WTC11 (cell line): ENCODE measurements around the gene LRRC4B.

Experiments
- GABPB1 ChIP-seq: sonication (generic); formaldehyde crosslinking; IDR thresholded peaks from 2 replicates; pipeline ENCODE4 v1.8.1; 2023; ENCODE audit warnings: mild to moderate bottlenecking, missing genetic modification reagents
- MYBL2 ChIP-seq: sonication (generic); formaldehyde crosslinking; IDR thresholded peaks from 2 replicates; pipeline ENCODE4 v1.8.1; 2023; ENCODE audit warnings: mild to moderate bottlenecking, moderate library complexity, missing genetic modification reagents
- NFYB ChIP-seq: sonication (generic); formaldehyde crosslinking; conservative IDR thresholded peaks from 2 replicates; pipeline ENCODE4 v1.8.0; 2022; ENCODE audit warnings: low read depth, missing genetic modification reagents
- NR1H2 ChIP-seq: sonication (generic); formaldehyde crosslinking; IDR thresholded peaks from 2 replicates; pipeline ENCODE4 v1.9.0; 2021; ENCODE audit warnings: mild to moderate bottlenecking, moderate library complexity, missing genetic modification reagents
- ZBTB21 ChIP-seq: sonication (generic); formaldehyde crosslinking; IDR thresholded peaks from 2 replicates; pipeline ENCODE4 v1.8.1; 2023; ENCODE audit warnings: mild to moderate bottlenecking, missing genetic modification reagents, borderline replicate concordance
- TF ChIP-seq, protein P1 (sequence below): fragments of 200-600 bp; IDR thresholded peaks from 2 replicates; pipeline ENCODE4 v1.8.0; 2022; ENCODE audit warnings: antibody characterized with exemption
- TF ChIP-seq, protein P2 (sequence below): fragments of 250-450 bp; sonication (Bioruptor Pico); IDR thresholded peaks from 2 replicates; pipeline ENCODE4 v1.9.0; 2021; ENCODE audit warnings: moderate library complexity, mild to moderate bottlenecking, inconsistent platforms, borderline replicate concordance
- TF ChIP-seq, protein P3 (sequence below): sonication (generic); formaldehyde crosslinking; IDR thresholded peaks from 2 replicates; pipeline ENCODE4 v1.8.0; 2022; ENCODE audit warnings: mild to moderate bottlenecking, missing genetic modification reagents
- TF ChIP-seq, protein P4 (sequence below): sonication (generic); formaldehyde crosslinking; IDR thresholded peaks from 2 replicates; pipeline ENCODE4 v1.8.0; 2022; ENCODE audit warnings: mild to moderate bottlenecking, missing genetic modification reagents
- TF ChIP-seq, protein P5 (sequence below): sonication (generic); formaldehyde crosslinking; IDR thresholded peaks from 2 replicates; pipeline ENCODE4 v1.8.1; 2023; ENCODE audit warnings: mild to moderate bottlenecking, moderate library complexity, missing genetic modification reagents
- TF ChIP-seq, protein P6 (sequence below): sonication (generic); formaldehyde crosslinking; IDR thresholded peaks from 2 replicates; pipeline ENCODE4 v1.8.1; 2022; ENCODE audit warnings: low read depth, mild to moderate bottlenecking, moderate library complexity, missing genetic modification reagents, borderline replicate concordance

DNA sequence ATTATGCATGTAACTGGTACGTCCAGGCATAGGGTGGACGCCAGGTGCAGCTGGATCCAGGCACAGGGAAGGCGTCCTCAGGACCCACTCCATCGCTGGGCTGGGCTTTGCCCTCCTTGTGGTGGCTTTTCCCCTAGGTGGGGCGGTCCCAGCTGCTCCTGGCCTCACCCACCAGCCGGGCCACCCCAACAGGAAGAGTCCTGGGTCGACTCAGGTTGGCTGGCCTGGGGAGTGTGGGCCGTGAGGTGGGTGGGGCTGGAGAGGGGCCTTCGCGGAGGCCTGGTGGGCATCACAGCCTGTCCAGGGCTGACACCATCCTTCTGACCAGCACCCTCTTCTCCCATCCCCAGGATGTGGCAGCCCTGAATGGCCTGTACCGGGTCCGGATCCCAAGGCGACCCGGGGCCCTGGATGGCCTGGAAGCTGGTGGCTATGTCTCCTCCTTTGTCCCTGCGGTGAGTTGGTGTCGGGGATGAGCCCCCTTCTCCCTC is 88.4 kb downstream of the LRRC4B start:
- TF ChIP-seq, protein P1, sequence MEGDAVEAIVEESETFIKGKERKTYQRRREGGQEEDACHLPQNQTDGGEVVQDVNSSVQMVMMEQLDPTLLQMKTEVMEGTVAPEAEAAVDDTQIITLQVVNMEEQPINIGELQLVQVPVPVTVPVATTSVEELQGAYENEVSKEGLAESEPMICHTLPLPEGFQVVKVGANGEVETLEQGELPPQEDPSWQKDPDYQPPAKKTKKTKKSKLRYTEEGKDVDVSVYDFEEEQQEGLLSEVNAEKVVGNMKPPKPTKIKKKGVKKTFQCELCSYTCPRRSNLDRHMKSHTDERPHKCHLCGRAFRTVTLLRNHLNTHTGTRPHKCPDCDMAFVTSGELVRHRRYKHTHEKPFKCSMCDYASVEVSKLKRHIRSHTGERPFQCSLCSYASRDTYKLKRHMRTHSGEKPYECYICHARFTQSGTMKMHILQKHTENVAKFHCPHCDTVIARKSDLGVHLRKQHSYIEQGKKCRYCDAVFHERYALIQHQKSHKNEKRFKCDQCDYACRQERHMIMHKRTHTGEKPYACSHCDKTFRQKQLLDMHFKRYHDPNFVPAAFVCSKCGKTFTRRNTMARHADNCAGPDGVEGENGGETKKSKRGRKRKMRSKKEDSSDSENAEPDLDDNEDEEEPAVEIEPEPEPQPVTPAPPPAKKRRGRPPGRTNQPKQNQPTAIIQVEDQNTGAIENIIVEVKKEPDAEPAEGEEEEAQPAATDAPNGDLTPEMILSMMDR = no peak
- TF ChIP-seq, protein P2, sequence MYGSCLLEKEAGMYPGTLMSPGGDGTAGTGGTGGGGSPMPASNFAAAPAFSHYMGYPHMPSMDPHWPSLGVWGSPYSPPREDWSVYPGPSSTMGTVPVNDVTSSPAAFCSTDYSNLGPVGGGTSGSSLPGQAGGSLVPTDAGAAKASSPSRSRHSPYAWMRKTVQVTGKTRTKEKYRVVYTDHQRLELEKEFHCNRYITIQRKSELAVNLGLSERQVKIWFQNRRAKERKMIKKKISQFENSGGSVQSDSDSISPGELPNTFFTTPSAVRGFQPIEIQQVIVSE = no peak
- TF ChIP-seq GABPB1 (CRISPR knock-in tag) = no peak
- TF ChIP-seq, protein P3, sequence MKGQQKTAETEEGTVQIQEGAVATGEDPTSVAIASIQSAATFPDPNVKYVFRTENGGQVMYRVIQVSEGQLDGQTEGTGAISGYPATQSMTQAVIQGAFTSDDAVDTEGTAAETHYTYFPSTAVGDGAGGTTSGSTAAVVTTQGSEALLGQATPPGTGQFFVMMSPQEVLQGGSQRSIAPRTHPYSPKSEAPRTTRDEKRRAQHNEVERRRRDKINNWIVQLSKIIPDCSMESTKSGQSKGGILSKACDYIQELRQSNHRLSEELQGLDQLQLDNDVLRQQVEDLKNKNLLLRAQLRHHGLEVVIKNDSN (CRISPR knock-in tag) = no peak
- TF ChIP-seq, protein P4, sequence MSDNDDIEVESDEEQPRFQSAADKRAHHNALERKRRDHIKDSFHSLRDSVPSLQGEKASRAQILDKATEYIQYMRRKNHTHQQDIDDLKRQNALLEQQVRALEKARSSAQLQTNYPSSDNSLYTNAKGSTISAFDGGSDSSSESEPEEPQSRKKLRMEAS = no peak
- TF ChIP-seq, protein P5, sequence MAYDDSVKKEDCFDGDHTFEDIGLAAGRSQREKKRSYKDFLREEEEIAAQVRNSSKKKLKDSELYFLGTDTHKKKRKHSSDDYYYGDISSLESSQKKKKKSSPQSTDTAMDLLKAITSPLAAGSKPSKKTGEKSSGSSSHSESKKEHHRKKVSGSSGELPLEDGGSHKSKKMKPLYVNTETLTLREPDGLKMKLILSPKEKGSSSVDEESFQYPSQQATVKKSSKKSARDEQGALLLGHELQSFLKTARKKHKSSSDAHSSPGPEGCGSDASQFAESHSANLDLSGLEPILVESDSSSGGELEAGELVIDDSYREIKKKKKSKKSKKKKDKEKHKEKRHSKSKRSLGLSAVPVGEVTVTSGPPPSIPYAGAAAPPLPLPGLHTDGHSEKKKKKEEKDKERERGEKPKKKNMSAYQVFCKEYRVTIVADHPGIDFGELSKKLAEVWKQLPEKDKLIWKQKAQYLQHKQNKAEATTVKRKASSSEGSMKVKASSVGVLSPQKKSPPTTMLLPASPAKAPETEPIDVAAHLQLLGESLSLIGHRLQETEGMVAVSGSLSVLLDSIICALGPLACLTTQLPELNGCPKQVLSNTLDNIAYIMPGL (CRISPR knock-in tag) = no peak
- TF ChIP-seq NFYB (CRISPR knock-in tag) = no peak
- TF ChIP-seq, protein P6, sequence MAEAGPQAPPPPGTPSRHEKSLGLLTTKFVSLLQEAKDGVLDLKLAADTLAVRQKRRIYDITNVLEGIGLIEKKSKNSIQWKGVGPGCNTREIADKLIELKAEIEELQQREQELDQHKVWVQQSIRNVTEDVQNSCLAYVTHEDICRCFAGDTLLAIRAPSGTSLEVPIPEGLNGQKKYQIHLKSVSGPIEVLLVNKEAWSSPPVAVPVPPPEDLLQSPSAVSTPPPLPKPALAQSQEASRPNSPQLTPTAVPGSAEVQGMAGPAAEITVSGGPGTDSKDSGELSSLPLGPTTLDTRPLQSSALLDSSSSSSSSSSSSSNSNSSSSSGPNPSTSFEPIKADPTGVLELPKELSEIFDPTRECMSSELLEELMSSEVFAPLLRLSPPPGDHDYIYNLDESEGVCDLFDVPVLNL = no peak
- TF ChIP-seq MYBL2 = no peak
- no peak for TF ChIP-seq NR1H2
- no peak for TF ChIP-seq ZBTB21 (CRISPR knock-in tag)
